Natural killer cell (primary cell): ENCODE measurements around the gene CARD6. TPM values are rescaled to one million over a fixed set of nuclear protein-coding genes. Genes with fewer than 3 reads are reported as not detected.

Experiments used
- ATAC-seq, 3 donors: fragments of 150-1000 bp in 2 of 3; fragments of 200-7000 bp in 1 of 3; cut with Tn5 transposase; 1 replicate in 1 of 3; 2 replicates in 2 of 3; pipeline ENCODE4 v1.10.0; 2021; ENCODE audit warnings: mild to moderate bottlenecking in 2 of 3, moderate library complexity in 2 of 3
- DNase-seq, 2 donors: peaks; one replicate each; pipeline versions ENCODE4 v3.0.0 to v3.0.0-alpha.2; 2013 to 2021; ENCODE audit warnings: mixed read lengths in 1 of 2
- H3K27ac ChIP-seq: one replicate; pipeline ENCODE4 v1.5.1; 2013; ENCODE audit warnings: mild to moderate bottlenecking, low read length
- H3K27me3 ChIP-seq: one replicate; pipeline ENCODE4 v1.6.1; 2013; ENCODE audit warnings: low read length; ENCODE audit not compliant: control insufficient read depth, insufficient read depth
- H3K36me3 ChIP-seq: one replicate; pipeline ENCODE4 v1.6.1; 2013; ENCODE audit warnings: low read length; ENCODE audit not compliant: control insufficient read depth, insufficient read depth
- H3K4me1 ChIP-seq: one replicate; pipeline ENCODE4 v1.6.1; 2013; ENCODE audit warnings: low read length; ENCODE audit not compliant: control insufficient read depth, insufficient read depth
- H3K4me3 ChIP-seq: one replicate; pipeline ENCODE4 v1.5.1; 2013; ENCODE audit warnings: low read length
- H3K9me3 ChIP-seq: one replicate; pipeline ENCODE4 v1.6.1; 2013; ENCODE audit warnings: low read length; ENCODE audit not compliant: control insufficient read depth, insufficient read depth
- H3K27ac Mint-ChIP-seq, 2 donors: one replicate each; pipeline ENCODE4 v1.8.0; 2022; ENCODE audit warnings: mild to moderate bottlenecking in 2 of 2, mixed read lengths in 2 of 2, moderate library complexity in 1 of 2
- H3K27me3 Mint-ChIP-seq, 2 donors: one replicate each; pipeline ENCODE4 v1.8.0; 2022; ENCODE audit warnings: low read depth in 2 of 2, mixed read lengths in 2 of 2
- H3K36me3 Mint-ChIP-seq: one replicate; pipeline ENCODE4 v1.8.0; 2022; ENCODE audit warnings: mixed read lengths
- H3K4me1 Mint-ChIP-seq, 2 donors: one replicate each; pipeline ENCODE4 v1.8.0; 2022; ENCODE audit warnings: mixed read lengths in 2 of 2
- H3K4me3 Mint-ChIP-seq: one replicate; pipeline ENCODE4 v1.8.0; 2022; ENCODE audit warnings: mild to moderate bottlenecking, moderate library complexity, mixed read lengths
- H3K9me3 Mint-ChIP-seq, 2 donors: one replicate each; pipeline ENCODE4 v1.8.0; 2022; ENCODE audit warnings: mixed read lengths in 2 of 2
- CTCF ChIP-seq: fragments of 200-600 bp; IDR thresholded peaks from one replicate; pipeline ENCODE4 v1.8.0; 2022; ENCODE audit warnings: antibody characterized with exemption
- WGBS: methylation state at CpG from one replicate; pipeline ENCODE4 v1.1.7; 2013; ENCODE audit warnings: missing lambda C conversion rate; ENCODE audit not compliant: insufficient coverage; 5-methylcytosine and 5-hydroxymethylcytosine counted together
- intact Hi-C: fragments of 100-400 bp; cut with micrococcal nuclease; formaldehyde crosslinking; loops from one replicate; pipeline ENCODE4 v1.14.2; 2022
- total RNA-seq, 4 donors: library from RNA; stranded (reverse); fragments of 120-200 nt in 1 of 4; gene quantifications; one replicate each; pipeline versions ENCODE4 v1.2.3 to v1.2.4, GENCODE V29; 2013 to 2022

CARD6 gene
- total RNA-seq, 3 donors from 2014 or later (not counting 1 experiment from before 2014, with no cell fraction given), result 3.4 to 5.2 (median 3.9) TPM

DNA sequence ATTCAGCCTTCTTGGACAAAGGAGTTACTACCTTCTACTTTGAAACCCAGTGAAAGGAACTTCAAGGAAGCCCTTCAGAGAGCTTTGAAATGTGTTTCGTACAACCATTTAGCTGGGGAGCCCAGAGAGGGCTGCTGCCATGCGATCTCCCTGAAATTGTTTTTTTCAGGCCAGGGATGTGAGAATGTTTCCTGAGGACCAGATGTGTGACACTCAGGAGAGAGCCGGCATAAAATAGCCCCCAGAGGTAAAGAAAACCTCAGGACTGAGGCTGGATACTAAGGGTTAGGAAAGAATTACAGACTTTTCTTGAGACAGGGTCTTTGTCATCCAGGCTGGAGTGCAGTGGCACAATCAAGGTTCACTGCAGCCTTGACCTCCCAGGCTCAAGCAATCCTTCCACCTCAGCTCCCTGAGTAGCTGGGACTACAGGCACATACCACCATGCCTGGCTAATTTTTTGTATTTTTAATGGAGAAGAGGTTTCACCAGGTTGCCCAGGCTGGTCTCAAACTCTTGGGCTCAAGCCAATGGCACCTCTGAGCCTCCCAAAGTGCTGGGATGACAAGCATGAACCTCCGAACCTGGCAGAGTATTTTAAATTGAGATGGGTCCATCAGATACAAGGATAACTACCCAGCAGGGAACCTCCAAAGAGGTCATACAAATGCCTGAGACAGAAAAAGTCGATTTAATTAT is 14.5 kb upstream of the CARD6 start:
- no peak overlapping the region for H3K4me3 Mint-ChIP-seq
- DNase-seq (no peak), ATAC-seq (no peak)
- Histone ChIP-seq H3K4me3 (no peak overlapping the region), H3K27me3 (no peaks in the 10 kb centered on the region), H3K9me3 (no peaks in the 10 kb centered on the region), H3K27ac (no peak overlapping the region), H3K36me3 (peaks cover 55% of the 10 kb centered on the region), H3K4me1 (no peaks in the 10 kb centered on the region)
- peaks cover 18 to 28% of the 10 kb centered on the region in 2 donors for H3K4me1 Mint-ChIP-seq
- no peaks in the 10 kb centered on the region for H3K9me3 Mint-ChIP-seq
- H3K27me3 Mint-ChIP-seq, result no peaks in the 10 kb centered on the region
- intact Hi-C loops, result no loop called here
- WGBS, result 97% methylated on average over 5 of the region's 5 CpGs
- peaks cover 27% of the 10 kb centered on the region for H3K36me3 Mint-ChIP-seq
- TF ChIP-seq CTCF, result no peak
- H3K27ac Mint-ChIP-seq, result no peak overlapping the region

DNA sequence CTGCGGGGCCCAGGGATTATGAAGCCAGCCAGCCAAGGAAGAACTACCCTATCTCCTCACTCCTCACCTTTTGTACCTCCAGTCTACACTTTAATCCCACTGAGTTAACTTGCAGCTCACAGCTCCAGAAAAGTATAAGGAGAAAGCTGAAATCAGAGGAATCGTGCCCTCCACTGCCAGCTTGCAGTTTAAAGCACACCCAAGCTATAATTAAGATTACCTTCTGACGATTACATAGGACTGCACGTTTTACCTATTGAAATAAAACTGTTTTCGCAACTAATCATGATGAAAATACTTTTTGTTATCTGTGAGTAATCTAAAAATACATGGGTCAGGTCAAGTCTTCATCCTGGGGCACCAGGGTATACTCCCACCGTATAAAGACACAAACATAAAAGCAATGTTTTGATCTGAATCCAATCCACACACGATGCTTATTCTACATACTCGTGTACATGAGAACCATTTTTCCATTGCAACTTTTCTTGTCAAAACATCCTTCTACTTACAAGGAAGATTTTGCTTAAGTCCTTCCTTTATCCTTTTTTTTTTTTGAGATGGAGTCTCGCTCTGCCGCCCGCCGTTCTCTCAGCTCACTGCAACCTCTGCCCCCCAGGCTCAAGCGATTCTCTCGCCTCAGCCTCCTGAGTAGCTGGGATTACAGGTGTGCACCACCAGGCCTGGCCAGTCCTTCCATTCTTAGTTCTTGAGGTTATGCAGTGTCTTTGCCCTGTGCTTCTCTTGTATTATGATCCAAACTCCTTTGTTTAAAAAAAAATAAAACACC is 13.8 kb upstream of the CARD6 start:
- DNase-seq (no peak), ATAC-seq (no peak)
- Histone ChIP-seq H3K27ac (no peak overlapping the region), H3K27me3 (no peaks in the 10 kb centered on the region), H3K4me1 (no peaks in the 10 kb centered on the region), H3K4me3 (no peak overlapping the region), H3K36me3 (peaks cover 62% of the 10 kb centered on the region), H3K9me3 (no peaks in the 10 kb centered on the region)
- H3K4me3 Mint-ChIP-seq, result no peak overlapping the region
- intact Hi-C loops, result no loop called here
- H3K36me3 Mint-ChIP-seq, result peaks cover 34% of the 10 kb centered on the region
- H3K4me1 Mint-ChIP-seq, result peaks cover 25 to 36% of the 10 kb centered on the region in 2 donors
- WGBS, result 94% methylated on average over 14 of the region's 14 CpGs
- TF ChIP-seq CTCF, result no peak
- H3K27ac Mint-ChIP-seq, result peak overlapping the region in 1 of 2 donors; percentile 55
- H3K27me3 Mint-ChIP-seq, result no peaks in the 10 kb centered on the region
- H3K9me3 Mint-ChIP-seq, result no peaks in the 10 kb centered on the region

- Histone ChIP-seq H3K4me3 (no peak overlapping the region), H3K4me1 (no peaks in the 10 kb centered on the region), H3K9me3 (no peaks in the 10 kb centered on the region), H3K27ac (no peak overlapping the region), H3K27me3 (no peaks in the 10 kb centered on the region), H3K36me3 (peaks cover 69% of the 10 kb centered on the region)
- DNase-seq (no peak), ATAC-seq (no peak)
- Mint-ChIP-seq H3K36me3 (peaks cover 42% of the 10 kb centered on the region), H3K4me3 (no peak overlapping the region), H3K9me3 (no peaks in the 10 kb centered on the region), H3K27ac (peak overlapping the region; percentile 40 to 55), H3K4me1 (peaks cover 30 to 43% of the 10 kb centered on the region in 2 donors), H3K27me3 (no peaks in the 10 kb centered on the region)
- 97% methylated on average over 2 of the region's 3 CpGs for WGBS
- no peak for TF ChIP-seq CTCF
- intact Hi-C loops, result no loop called here
Observed at GRCh38 chr5:40828021-40828631, 13.0 kb upstream of the CARD6 start.
